ENCODE measurements around the gene GJC2.

Gene GJC2

GRCh38 chr1:228206582-228207351 is 57.0 kb downstream of the GJC2 start:
- no peak for DNase-seq
- Histone ChIP-seq H3K4me3 (ENCODE audit: low read depth, low read length) (no peak overlapping the region), H3K36me3 (replicated peaks) (no peaks in the 10 kb centered on the region), H3K27ac (no peak overlapping the region), H3K27me3 (replicated peaks) (no peaks in the 10 kb centered on the region)
- no peak for TF ChIP-seq CTCF (IDR thresholded peaks at IDR 0.05; ENCODE audit: low read depth, low read length, missing control alignments)
- in situ Hi-C loops (cut with HindIII; ENCODE audit: low pct_ligation_motif_present, low sequenced_read_pairs): no loop called here

GRCh38 chr1:228207381-228207810 is 57.7 kb downstream of the GJC2 start:
- TF ChIP-seq CTCF (IDR thresholded peaks at IDR 0.05; ENCODE audit: low read depth, low read length, missing control alignments): no peak
- no peak for DNase-seq
- Histone ChIP-seq H3K27ac (no peak overlapping the region), H3K27me3 (replicated peaks) (no peaks in the 10 kb centered on the region), H3K4me3 (ENCODE audit: low read depth, low read length) (no peak overlapping the region), H3K36me3 (replicated peaks) (no peaks in the 10 kb centered on the region)
- in situ Hi-C loops (cut with HindIII; ENCODE audit: low pct_ligation_motif_present, low sequenced_read_pairs): no loop called here

- no peaks in the 10 kb centered on the region for H3K36me3 ChIP-seq (replicated peaks)
- in situ Hi-C loops (cut with HindIII; ENCODE audit: low pct_ligation_motif_present, low sequenced_read_pairs): no loop called here
- DNase-seq: no peak
- no peak for TF ChIP-seq CTCF (IDR thresholded peaks at IDR 0.05; ENCODE audit: low read depth, low read length, missing control alignments)
- no peak within 1 kb of the TSS for H3K27ac ChIP-seq
- no peaks in the 10 kb centered on the region for H3K27me3 ChIP-seq (replicated peaks)
- no peak within 1 kb of the TSS for H3K4me3 ChIP-seq (ENCODE audit: low read depth, low read length)
These were observed 58.4 kb downstream of the GJC2 start, which contains the start of gene OBSCN for GRCh38 chr1:228207851-228208821. OBSCN (plus strand) TSS chr1:228208044; CDS start chr1:228211784, 3,740 bp downstream.

GRCh38 chr1:228208831-228209551 is 59.3 kb downstream of the GJC2 start:
- no peak overlapping the region for H3K4me3 ChIP-seq (ENCODE audit: low read depth, low read length)
- DNase-seq: no peak
- TF ChIP-seq CTCF (IDR thresholded peaks at IDR 0.05; ENCODE audit: low read depth, low read length, missing control alignments): no peak
- H3K36me3 ChIP-seq (replicated peaks): no peaks in the 10 kb centered on the region
- no peak overlapping the region for H3K27ac ChIP-seq
- no peaks in the 10 kb centered on the region for H3K27me3 ChIP-seq (replicated peaks)
- in situ Hi-C loops (cut with HindIII; ENCODE audit: low pct_ligation_motif_present, low sequenced_read_pairs): no loop called here

Measured in brain microvascular endothelial cell (primary cell).